LNCaP clone FGC (cell line): ENCODE data around the gene MICALL1.

Source experiments
- DNase-seq: peaks from one replicate; pipeline ENCODE4 v3.0.0-alpha.2; 2011; ENCODE audit warnings: low read depth
- H3K4me3 ChIP-seq: 2 replicates; pipeline ENCODE4 v1.5.1; 2011; ENCODE audit warnings: mild to moderate bottlenecking, low read depth, low read length, control low read depth
- CTCF ChIP-seq: IDR thresholded peaks from 2 replicates; pipeline ENCODE4 v1.5.1; 2012; ENCODE audit warnings: mild to moderate bottlenecking; ENCODE audit not compliant: control insufficient read depth, insufficient read depth; ENCODE audit errors: extremely low read depth

Gene MICALL1

GRCh38 chr22:37906364-37907008 is 389 bp downstream of the MICALL1 start:
- H3K4me3 ChIP-seq: peak overlapping the region; percentile 58
- no peak for DNase-seq
- no peak for TF ChIP-seq CTCF

GRCh38 chr22:37907036-37907954 is 1.2 kb downstream of the MICALL1 start:
- DNase-seq: no peak
- peak overlapping the region; percentile 58 for H3K4me3 ChIP-seq
- no peak for TF ChIP-seq CTCF

GRCh38 chr22:37909766-37910165 is 3.7 kb downstream of the MICALL1 start:
- DNase-seq: no peak
- H3K4me3 ChIP-seq: no peak overlapping the region
- no peak for TF ChIP-seq CTCF

GRCh38 chr22:37910890-37911672 is 5.0 kb downstream of the MICALL1 start:
- no peak for DNase-seq
- no peak for TF ChIP-seq CTCF
- H3K4me3 ChIP-seq: no peak overlapping the region

- H3K4me3 ChIP-seq: no peak overlapping the region
- TF ChIP-seq CTCF: no peak
- no peak for DNase-seq
Observed at GRCh38 chr22:37911697-37912096, 5.6 kb downstream of the MICALL1 start.

- DNase-seq: no peak
- no peak overlapping the region for H3K4me3 ChIP-seq
- TF ChIP-seq CTCF: no peak
Observed at GRCh38 chr22:37912171-37912570, 6.1 kb downstream of the MICALL1 start.
